Subcutaneous adipose tissue (tissue), 4 donors: ENCODE measurements around the gene SCYGR4. TPM values are rescaled to one million over a fixed set of nuclear protein-coding genes. Genes with fewer than 3 reads are reported as not detected.

ENCODE experiments used
- total RNA-seq, 4 donors: library from RNA; depleted of rRNA; stranded (reverse); fragments of >200 nt; gene quantifications; one replicate each; pipeline ENCODE4 v1.1.0, GENCODE V29; 2016
- TF ChIP-seq, protein P1 (sequence below): fragments of 450-650 bp; IDR thresholded peaks from one replicate; pipeline ENCODE4 v1.5.1; 2016; ENCODE audit warnings: low read depth, mild to moderate bottlenecking, control low read depth, antibody characterized with exemption, moderate library complexity

The SCYGR4 gene
- total RNA-seq, 4 donors from 2014 or later: not detected

DNA sequence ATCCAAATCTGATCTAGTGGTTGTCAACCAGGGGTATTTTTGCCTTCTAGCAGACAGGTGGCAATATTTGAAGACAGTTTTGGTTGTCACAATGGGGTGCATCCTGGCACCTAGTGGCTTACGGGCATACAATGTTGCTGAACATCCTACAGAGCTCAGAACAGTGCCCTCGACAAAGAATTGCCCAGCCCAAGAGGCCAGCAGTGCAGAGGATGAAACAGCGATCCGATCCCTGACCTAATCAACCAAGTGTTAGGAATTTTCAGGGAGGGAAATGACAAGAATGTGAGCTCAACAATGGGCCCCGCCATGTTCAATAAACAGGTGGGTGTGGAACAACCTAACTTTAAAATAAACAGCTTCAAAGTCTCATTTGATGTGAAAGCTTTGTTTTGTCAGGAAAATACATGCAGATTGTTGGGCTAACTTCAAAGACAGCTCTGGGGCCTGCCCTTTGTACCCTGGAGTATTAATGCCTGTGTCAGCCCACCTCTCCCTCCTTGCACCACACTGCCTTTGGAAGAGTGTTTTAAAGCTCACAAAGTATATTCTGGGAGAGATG is 26.8 kb downstream of the SCYGR4 start:
- TF ChIP-seq, protein P1, sequence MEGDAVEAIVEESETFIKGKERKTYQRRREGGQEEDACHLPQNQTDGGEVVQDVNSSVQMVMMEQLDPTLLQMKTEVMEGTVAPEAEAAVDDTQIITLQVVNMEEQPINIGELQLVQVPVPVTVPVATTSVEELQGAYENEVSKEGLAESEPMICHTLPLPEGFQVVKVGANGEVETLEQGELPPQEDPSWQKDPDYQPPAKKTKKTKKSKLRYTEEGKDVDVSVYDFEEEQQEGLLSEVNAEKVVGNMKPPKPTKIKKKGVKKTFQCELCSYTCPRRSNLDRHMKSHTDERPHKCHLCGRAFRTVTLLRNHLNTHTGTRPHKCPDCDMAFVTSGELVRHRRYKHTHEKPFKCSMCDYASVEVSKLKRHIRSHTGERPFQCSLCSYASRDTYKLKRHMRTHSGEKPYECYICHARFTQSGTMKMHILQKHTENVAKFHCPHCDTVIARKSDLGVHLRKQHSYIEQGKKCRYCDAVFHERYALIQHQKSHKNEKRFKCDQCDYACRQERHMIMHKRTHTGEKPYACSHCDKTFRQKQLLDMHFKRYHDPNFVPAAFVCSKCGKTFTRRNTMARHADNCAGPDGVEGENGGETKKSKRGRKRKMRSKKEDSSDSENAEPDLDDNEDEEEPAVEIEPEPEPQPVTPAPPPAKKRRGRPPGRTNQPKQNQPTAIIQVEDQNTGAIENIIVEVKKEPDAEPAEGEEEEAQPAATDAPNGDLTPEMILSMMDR: no peak

DNA sequence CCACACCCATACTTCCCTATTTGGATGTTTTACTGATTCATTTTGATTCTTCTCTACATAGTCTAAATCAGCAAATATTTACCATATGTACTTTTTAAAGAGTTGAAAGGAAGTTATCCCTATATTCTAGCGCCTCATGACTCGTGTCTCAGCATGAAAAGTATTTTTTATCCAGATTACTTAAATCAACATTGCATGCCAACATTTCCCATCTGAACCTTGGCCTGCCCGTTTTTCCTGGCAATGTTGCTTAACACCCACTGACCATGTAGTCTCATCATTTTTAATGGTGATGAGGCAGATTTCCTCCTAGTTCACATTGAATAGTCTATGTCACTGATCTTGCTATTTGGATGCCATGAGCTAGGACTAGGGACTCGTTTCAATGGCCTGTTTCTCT is 36.1 kb downstream of the SCYGR4 start:
- TF ChIP-seq, protein P1: no peak

DNA sequence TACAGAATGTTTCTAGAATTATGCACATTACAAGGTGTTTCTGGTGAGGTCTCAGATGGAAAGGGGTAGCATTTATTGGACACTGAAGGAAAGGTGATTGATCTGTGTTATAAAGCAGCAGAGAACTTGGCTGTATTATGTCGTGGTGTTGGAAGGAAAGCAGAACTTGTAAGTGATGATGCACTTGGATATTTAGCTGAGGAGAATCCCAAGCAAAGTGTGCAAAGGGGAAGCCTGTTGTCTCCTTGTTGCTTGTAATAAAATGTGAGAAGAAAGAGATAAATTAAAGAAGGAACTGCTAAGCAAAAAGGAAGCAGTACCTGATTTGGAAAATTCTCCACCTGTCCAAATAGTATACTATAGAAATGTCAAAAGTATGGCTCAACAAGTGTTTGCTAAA is 37.1 kb downstream of the SCYGR4 start:
- TF ChIP-seq, protein P1: no peak

DNA sequence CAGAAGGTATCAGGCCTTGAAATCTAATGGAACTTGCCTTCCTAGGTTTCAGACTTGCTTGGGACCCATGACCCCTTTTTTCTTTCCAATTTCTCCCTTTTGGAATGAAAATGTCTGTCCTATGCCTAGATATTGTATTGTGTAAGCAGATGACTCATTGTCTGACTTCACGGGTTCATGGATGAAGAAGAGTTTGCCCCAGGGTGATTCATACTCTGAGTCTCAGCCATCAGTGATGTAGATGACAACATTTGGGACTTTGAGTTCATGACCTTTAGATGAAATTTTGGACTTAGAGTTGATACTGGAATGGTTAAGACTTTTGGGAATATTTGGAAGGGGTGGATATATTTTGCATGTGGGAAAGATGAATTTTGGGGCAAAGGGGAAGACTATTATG is 38.2 kb downstream of the SCYGR4 start:
- TF ChIP-seq, protein P1: no peak

DNA sequence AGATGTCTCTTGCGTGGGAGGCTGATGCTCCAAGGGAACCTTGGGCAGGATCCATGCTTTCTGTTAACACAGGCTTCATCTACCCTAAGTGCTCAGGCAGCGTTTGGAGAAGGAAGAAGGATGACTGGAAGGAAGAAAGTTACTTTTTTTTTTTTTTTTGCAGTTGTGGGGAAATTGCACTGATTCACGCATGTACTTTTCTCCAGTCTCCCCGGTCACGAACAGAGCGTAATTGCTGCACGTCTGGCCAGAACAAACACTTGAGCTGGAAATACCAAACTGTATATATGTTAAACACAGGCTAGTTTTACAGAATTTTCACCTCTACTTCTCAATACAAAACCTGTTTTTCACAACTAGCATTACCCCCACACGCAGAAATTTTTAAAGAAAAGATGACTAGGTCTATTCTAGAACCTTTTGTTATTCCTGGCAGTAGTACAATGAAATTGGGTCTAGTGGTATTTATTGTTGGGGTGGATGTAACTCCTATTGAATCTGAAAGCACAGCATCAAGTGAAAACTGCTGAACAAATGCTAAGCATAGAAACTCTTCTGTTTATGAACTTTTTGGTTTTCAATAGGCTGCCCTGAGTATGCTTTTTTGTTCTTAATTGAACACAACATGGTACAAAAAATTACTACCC is 40.0 kb downstream of the SCYGR4 start:
- TF ChIP-seq, protein P1: no peak

DNA sequence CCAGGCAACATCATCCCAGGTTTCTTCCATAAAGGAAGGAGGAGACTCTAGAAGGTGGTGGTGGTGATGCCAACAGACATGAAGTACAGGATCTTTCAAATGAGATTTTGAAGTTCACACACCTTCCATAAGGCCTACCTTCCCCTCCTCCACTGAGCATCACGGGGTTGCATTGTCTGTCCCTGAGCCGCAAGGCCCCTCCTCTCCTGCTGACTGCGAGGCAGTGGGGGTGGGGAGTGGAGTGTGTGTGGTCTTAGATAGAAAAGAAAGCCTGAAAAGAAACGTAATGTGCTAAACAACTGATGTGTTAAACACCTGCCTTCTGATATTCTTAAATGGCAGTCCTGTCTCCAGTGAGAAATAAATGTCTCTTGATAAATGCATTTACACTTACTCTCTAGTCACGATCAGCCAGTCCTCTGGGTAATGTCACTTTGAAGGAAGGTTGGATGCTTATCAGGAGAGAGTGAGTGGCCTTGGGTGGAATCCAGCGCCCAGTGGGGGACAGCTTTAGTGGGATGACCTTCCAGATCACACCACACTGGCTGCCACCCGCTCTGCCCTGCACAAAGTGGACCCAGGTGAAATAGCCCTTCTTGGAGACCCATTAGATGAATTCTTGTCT is 43.8 kb downstream of the SCYGR4 start:
- TF ChIP-seq, protein P1: no peak

DNA sequence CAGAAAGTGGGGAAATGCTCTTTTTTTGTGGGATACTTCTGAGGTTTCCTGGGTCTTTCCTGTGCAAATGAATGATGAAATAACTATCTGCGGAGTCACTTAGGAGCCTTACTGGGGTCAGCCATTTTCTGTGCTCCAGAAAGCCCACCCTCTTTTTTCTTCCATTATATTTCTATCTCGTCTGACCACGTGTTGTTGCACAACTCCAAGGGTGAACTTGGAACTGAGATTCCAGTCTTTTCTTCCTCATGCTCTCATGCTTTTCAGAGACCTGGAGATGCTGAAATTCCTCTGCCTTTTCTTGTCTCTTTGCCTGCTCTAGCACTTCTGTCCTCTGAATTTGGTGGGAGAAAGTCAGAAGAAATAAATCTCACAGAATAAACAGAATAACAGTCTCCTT is 44.5 kb downstream of the SCYGR4 start:
- TF ChIP-seq, protein P1: no peak
